DND-41 (cell line): Measurements from ENCODE around the gene CPNE5.

Source experiments
- EZH2 ChIP-seq: IDR thresholded peaks from 3 replicates; pipeline ENCODE4 v1.6.1; 2012; ENCODE audit warnings: borderline replicate concordance, low read depth, mild to moderate bottlenecking, moderate library complexity, low read length, inconsistent platforms; ENCODE audit not compliant: severe bottlenecking
- TF ChIP-seq, protein P1 (sequence below): IDR thresholded peaks from 2 replicates; pipeline ENCODE4 v1.5.1; 2012; ENCODE audit warnings: borderline replicate concordance, low read length, moderate library complexity, mild to moderate bottlenecking; ENCODE audit not compliant: poor library complexity, severe bottlenecking; ENCODE audit errors: extremely low read depth

DNA sequence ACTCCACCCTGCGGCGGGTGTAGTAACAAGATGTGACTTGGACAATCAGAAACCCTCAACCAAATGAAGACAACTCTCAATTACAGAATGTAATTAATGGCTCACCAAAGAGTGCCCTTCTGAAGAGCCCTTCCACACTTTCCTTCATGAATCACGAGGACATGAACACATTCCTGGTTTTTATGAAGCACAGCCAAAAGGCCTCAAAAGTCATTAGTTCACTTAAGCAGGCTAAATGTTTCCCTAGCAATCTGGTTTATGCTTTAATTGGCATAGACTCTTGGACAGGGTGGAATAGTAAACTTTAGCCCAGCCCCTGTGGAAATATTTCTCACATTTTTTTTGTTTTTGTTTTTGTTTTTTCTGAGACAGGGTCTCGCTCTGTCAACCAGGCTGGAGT lies 20.5 kb downstream of the CPNE5 start:
- TF ChIP-seq EZH2: no peak
- TF ChIP-seq, protein P1, sequence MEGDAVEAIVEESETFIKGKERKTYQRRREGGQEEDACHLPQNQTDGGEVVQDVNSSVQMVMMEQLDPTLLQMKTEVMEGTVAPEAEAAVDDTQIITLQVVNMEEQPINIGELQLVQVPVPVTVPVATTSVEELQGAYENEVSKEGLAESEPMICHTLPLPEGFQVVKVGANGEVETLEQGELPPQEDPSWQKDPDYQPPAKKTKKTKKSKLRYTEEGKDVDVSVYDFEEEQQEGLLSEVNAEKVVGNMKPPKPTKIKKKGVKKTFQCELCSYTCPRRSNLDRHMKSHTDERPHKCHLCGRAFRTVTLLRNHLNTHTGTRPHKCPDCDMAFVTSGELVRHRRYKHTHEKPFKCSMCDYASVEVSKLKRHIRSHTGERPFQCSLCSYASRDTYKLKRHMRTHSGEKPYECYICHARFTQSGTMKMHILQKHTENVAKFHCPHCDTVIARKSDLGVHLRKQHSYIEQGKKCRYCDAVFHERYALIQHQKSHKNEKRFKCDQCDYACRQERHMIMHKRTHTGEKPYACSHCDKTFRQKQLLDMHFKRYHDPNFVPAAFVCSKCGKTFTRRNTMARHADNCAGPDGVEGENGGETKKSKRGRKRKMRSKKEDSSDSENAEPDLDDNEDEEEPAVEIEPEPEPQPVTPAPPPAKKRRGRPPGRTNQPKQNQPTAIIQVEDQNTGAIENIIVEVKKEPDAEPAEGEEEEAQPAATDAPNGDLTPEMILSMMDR: no peak
